Measurements from ENCODE around the gene AQP2.
"Not testable (repeated sequence)": the region's sequence is repeated elsewhere in the genome, so short reads cannot be mapped to it uniquely, and the experiment has no call there.

AQP2 gene

DNA sequence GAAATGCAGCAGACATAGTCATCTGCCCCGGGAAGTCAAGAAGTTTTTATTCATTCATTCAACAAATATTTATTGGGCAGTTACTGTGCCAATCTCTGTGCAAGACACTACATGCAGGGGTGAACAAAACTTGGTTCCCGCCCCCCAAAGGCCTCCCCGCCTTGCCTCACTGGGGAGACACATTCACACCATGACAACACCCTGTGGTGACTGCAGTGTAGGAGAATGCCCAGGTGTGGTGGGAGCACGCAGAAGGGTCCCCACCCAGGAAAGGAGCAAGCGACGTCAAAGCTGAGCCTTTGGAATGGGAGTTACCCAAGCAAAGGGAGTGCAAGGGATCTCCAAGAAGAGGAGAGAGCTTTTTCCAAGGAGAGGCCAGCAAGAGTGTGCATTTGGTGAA is 20.6 kb downstream of the AQP2 start:
- DNase-seq, result no peak

DNA sequence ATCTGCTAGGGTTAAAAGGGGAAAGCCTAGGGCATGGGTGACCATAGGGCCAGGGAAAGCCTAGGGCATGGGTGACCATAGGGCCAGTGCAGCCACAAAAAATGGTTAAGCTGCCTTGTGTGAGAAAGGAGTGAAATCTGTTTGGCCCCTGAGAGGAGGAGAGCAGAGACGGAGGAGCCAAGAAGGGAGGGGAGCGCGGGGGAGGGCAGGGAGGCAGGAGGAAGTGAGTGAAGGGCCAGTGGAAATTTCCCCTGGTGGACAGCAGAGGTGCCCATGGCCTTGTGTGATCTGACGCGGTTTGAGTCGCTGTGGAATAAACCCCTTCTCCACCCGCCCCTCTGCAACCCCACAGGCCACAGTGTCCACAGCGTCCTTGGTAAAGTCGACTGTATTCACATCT is 21.6 kb downstream of the AQP2 start:
- no peak for DNase-seq

DNA sequence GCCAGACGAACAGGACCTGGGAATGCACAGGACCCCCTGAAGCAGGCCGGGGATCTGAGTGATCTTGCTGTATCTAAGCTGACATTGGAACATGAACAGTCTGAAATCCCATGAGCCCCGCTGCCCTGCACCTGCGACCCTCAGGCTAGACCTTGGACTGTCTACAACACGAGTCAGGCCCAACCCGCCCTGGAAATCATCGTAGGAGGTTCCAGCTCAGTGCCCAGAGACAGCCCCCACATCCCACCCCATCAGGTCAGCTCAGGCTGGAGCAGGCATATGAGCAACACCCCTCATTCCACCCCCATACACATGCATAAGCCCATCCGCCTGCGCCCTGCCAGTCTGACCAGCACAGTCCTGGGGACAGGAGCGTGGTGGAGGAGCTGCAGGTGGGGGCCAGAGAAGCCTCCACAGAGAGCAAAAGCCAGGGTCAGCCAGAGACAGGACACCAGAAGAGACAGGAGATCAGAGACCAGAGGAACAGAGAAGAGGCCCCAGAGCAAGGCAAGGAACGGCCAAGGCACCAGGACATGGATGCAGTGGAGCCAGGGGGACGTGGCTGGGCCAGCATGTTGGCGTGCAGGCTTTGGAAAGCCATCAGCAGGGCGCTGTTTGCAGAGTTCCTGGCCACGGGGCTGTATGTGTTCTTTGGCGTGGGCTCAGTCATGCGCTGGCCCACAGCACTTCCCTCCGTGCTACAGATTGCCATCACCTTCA is 22.3 kb downstream of the AQP2 start, which contains the start of gene AQP6:
AQP6 (plus strand) TSS at position 307 of the 720 bp plus-strand sequence; CDS start at position 534, 227 bp downstream.
- DNase-seq, result no peak

DNA sequence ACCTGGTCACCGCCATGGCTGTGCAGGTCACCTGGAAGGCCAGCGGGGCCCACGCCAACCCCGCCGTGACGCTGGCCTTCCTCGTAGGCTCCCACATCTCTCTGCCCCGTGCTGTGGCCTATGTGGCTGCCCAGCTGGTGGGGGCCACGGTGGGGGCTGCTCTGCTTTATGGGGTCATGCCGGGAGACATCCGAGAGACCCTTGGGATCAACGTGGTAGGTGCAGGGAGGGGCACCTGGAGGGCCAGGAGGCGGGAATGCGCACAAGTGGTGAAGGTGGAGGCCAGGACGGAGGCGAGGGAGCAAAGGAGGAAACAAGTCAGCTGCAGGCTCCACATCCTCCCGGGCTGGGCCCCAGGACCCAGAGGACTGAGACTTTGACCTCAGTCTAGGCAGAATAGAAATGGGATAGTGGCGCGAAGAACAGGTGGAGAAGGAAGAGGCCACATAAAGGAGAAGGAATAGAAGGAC is 22.9 kb downstream of the AQP2 start:
- no peak for DNase-seq

DNA sequence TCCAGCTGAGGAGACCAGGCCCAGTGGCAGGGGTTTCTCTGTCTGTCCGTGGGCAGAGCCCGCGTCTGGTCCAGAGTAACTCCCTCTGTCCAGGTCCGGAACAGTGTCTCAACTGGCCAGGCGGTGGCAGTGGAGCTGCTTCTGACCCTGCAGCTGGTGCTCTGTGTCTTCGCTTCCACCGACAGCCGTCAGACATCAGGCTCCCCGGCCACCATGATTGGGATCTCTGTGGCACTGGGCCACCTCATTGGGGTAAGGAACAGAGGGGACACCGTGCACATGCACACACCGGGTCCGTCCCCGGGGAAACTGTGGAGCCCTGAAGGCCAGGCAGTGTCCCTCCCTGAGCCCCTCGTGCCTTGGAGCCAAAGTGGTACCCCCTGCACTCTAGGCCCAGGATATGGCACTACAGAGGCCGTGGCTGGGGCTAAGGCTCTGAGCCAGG is 23.7 kb downstream of the AQP2 start:
- no peak for DNase-seq

DNA sequence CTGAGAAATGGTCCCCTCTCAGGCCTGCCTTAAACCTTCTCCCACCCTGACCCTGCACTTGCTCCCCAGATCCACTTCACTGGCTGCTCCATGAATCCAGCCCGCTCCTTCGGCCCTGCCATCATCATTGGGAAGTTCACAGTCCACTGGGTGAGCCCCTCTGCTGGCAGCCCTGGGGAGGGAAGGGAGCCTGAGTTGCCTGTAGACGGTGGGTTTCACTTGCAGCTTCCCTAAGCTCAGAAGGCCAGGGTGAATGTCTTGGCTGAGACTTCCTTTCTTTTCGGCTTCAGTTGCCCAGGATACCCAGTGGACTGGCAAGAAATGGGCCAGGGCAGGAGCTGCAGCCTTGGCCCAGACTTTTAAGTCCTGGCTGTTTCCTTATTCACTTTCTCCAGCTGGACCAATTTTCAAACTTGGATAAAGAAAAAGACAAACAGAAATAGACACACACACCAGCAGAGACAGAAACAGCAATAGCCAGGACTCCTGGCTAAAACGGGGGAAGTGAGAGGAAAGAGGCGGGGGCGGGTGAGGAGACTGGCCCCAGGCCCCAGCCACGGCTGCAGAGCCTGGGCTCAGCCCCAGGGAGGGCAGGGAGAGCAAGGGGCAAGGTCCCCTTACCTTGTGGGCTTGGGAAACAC is 24.3 kb downstream of the AQP2 start:
- no peak for DNase-seq

DNA sequence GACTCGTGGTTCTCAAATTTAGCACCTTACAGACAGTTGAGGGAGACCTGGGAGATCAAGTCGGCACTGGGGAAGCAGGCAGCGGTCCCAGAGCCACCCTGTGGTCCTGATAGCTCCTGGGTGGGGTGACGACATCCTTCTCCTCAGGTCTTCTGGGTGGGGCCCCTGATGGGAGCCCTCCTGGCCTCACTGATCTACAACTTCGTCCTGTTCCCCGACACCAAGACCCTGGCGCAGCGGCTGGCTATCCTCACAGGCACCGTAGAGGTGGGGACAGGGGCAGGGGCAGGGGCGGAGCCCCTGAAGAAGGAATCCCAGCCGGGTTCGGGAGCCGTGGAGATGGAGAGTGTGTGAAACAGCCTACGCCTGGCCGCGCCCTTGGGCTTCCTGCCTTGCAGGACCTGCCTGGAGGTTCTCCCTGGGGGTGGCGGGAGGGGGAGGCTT is 24.8 kb downstream of the AQP2 start:
- no peak for DNase-seq

DNA sequence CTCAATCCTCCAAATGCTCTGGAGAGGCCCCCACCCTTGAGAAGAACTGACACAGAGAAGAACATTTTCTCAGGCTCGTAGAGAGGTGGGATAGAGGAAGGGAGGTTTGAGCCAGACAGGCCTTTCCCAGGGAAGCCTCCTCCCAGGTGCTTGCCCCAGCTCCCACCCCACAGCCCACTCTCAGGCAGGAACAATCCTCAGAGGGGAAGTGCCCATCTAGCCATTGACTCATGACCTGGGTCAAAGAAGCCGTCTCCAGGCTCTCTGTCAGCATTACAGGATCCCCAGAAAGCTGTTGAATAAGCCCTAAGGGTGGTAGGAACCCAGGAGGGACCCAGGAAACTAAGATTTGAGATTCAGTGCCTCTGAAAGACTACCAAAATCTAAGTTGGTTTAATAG is 26.0 kb downstream of the AQP2 start:
- DNase-seq, result no peak

DNA sequence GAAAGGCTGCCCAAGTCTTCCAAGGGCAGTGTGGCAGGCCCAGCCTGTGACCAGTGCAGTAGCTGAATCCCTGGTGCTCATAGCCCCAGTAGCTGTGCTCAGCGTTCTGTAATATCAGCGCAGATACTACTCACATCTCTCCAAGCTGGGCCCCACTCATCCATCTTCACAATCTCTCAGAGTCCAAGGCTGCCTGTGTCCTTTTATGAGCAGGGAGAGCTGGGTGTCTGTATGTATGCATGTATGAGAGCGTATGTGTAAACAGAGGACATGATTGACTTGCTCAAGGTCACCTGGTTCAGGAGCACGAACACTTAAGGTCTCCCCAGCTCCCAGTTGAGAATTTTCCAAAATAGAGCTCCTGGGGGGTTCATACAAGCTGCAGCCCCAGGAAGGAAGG is 27.6 kb downstream of the AQP2 start:
- DNase-seq, result no peak

DNA sequence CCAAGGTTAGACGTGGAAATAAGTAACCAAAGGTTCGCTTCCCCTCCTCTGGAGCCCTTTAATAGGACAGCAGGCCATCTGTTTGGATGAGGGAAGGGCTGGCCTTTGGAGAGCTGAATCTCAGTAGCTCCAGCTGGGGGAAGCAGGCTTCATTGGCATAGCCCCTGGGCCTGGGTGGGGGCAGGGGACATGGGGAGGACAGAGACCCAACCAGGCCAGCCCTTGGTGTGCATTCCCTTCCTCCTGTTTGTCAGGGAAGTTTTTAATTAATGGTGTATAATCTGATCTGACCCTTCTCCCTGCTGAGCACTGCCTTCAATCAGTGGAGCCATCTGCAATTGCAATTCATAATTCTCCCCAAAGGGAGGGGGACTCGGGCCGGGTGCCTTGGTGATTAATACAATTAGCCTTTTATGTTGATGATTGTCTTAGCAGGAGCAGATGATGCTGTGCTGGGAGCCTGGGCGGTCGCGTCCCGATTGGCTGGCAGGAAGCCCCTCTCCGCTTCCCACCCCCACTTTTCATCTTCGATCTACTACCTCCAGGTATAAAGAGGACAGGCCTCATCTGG is 28.6 kb downstream of the AQP2 start:
- no peak for DNase-seq

DNA sequence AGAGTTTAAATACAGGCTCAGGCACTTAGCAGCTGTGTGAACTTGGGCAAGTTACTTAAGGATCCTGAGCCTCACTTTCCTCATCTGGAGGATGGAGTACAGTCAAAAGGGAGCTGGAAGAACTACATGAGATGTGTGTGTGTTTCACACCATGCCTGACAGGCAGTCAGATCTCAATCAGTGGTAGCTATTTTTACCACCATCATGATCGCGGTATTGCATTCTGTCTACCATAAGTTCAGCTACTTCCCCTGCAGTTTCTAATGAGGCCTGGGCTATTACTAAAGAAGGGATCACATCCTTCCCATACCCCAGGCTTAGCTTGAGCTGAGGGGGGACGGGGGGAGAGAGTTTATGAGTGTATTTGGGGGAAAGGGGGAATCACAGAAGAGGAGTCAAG is 29.3 kb downstream of the AQP2 start:
- DNase-seq, result no peak

DNA sequence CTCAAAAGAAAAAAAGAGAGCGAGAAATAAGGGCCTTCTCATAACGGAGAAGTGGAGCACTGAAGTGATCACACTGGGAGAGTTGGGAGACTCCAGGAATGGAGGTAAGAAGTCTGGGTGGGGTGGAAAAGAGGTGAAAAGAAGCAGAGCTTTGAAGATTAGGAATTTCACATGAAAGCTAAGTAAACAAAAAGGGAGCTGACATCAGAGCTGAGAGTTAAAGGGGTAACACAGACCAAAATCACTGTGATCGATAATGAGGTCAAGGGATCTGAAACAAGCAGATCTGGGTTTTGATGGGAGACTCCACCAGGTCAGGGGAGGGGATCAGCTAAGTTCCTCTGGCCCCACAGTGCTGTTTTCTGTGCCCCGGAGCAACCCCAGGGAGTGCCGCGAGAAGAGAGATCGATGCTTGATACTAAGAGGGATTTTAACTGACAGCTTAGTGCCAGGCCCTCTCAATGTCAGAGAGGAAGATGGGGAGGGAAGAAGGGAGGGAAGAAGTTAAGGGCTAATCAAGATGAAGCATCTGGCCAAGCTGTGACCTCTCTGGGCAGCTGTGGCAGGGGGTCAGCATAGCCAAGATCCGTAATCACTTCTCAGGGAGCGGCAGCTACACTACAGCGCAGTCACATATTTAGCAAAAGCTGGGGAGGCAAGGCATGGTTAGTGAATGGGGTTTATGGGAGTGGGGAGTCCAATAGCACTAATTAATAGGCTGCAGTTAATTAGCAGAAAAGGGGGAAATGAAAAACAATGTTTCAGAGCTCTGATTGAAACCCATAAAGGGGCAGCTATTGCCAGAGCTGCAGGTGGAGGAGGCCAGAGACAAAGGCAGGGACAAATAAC is 30.2 kb downstream of the AQP2 start:
- no peak for DNase-seq

DNA sequence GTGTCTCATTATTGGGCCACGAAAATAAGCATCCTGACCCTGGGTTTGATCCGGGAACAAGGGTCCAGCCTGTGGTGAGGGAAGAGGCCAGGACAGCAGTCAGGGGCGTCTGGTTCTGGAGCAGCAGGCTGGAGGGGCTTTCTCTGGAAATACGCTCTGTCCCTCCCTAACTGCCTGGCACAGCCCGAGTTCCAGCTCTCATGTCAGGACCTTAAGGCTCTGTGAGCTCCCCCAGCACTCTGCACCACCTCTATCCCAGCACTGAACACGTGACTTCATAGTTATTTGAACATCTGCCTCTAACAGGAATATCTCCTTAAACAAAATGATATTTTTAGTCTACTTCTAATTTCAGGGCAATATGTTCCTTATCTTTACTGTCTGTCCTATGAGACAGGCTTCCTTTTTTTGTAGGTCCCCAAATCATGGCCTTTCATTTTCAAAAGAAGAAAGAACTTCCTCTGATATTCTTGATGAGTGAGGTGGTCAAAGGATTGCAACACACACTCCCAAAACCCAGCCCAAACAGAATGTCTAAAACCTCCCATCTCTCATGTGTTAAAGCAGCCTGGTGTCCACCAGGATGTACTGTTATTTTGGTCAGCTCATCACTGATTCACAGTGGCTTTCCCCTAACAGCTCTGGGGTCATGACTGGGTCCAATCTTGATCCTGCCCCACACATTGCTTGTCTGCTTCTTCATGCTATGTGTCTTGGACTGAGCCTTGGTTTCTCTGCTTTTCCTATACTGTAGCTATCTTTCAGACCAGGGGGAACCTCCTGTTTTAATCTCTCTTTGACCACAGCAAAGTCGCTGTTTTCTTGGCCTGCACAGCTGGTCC is 31.9 kb downstream of the AQP2 start:
- DNase-seq, result no peak

DNA sequence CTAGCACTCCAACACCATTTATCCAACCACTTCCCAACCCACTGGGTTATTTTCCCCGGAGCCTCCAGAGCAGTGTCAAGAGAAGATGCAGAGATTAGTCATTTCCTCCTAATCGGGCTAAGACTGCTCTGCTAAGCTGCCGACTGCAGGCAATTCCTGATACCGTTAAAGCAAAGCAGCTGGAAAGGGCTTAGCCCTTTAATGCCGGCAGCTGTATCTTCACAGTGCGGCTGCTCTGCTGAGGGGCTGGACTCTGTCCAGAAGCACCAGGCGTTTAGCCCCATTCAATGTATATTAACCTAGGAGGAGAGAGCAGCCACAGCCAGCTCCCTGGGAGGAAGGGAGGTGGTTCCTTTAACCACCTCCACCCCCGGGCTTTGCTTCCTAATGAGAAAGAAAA is 33.4 kb downstream of the AQP2 start:
- DNase-seq, result no peak

DNA sequence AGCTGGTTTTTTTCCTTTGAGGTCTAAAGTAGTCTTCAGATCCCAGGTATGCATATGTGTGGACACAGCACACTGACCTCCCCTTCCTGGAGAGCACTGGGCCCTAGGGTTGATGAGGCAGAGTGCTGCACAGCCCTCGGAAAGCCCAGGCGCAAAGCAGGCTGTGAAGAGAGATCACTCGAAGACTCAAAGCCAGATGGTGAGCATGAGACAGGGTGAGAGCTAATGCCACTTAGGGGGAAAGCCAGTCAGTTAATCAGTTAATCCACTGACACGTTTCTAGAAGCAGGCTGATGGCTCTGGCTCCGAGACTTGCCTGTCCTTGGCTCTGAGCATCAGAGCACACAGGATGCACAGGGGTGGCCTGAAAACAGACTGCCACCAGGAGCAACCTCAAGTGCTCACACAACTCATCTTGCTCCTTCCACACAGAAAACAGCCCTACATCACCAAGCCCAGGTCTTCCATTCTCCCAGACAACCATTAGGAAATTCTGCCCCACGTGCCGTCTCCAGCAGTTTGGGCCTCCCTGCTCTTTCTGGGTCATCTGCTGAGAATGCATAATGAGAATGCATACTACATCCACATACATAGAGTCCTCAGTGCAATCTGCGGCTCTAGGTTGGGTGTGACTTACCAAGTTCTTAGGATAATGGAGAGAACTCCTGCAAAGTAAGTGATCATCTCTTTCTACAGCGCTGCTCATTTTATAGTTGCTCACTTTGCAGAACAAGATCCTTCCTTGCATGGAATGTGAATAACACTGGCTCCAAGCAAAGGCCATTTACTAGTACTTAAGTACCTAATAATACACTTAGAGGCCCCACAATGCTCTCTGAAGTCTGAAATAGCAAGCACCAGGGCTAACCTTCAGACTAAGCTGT is 34.2 kb downstream of the AQP2 start:
- DNase-seq, result no peak

DNA sequence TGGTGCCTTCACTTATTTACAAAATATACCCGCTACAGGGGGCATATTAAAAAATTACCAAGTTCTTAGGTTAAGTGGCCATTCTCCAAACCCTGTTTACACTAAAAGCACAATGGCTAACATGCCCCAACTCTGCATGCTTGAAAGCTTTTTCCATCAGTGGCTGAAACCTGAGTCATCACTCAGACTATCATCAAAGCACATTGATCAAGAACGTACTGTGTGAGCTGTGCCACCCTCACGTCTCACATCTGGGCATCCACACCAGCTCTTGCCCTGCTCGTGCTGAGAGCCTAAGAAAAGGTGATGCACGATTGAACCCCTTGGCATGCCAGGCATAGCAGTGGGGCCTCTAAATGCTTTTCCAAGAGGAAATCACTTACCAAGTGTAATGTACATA is 35.4 kb downstream of the AQP2 start:
- DNase-seq, result no peak

DNA sequence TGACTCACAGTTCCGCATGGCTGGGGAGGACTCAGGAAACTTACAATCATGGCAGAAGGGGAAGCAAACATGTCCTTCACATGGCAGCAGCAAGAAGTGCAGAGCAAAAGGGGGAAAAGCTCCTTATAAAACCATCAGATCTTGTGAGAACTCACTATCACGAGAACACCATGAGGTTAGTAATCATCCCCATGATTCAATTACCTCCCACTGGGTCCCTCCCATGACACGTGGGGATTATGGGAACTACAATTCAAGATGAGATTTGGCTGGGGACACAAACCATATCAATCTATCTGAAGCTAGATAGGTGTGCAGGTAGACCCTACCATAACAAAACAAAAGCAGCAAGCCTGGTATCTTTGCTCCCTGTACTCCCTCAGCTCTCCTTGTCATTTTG is 35.9 kb downstream of the AQP2 start:
- DNase-seq, result not testable (repeated sequence)

DNA sequence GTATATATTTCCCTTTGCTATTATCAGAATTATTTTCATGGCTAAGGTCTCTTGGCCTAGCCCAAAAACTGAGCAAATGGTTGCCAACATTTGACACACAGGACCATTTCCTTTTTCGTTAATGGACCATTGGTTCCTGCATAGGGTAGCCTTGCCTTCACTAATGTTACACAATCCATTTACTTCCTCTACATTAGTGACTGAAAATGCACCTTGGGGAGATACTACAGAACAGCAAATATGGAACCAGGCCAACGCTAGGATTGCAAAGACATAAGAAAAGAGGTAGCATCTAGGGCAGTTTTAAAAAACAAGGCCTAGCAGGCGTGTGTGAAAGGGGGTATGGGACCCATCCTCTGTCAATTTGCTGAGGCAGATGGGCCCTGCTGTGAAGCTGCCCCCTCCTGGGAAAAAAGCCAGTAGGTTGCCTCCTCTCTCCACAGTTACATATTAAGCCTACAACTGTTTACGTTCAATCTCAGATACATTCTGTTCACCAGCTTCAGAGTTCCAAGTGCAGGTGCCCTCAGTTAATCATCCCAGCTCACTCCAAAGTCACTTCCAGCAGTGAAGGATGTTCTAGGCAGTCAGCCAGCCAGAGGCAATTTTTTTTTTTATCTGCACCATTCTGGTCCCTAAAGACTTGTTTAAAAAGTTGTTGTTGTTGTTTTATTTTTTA is 37.2 kb downstream of the AQP2 start:
- no peak for DNase-seq

DNA sequence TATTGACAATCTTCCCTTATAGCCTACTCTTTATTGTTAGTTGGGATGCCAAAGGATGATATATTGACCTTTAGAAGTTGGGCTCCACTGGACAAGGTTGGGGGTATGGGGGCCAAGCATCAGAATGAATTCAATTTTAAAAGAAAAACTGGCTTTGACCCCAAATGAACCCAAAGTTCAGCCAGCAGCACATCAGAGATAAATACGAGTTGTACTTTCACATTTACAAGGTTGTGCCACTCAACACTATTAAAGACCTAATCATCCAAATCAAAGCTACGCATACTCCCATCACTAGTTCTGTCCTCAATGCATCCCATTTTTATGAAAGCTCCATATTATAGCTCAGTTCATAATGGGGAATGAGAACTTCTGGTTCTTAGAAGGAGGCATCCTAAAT is 38.9 kb downstream of the AQP2 start:
- not testable (repeated sequence) for DNase-seq

DNA sequence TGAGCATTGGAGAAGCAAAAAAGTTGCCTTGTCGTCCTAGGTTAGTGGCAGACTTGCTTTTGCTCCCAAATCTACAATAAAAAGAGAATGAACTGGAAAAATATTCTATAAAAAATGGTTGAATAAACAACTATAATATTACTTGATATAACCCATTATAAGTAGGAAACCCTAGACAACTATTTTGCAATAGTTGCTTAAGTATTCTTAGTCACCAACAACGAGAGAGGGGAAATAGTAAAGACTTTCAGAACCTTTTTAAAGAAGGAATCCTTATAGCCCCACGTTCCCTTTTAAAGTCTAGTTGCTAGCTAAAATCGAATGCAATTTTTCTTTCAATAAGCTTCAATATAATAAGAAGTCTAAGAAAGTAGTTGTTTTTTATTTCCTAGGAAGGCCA is 39.7 kb downstream of the AQP2 start:
- DNase-seq, result no peak

All from T-helper 1 cell (primary cell).